HG03565 (cell line): ENCODE results near the gene LRRC8B.

Experiments used
- ATAC-seq: cut with Tn5 transposase; IDR thresholded peaks from one replicate; pipeline ENCODE4 v1.9.1; 2021; ENCODE audit warnings: mild to moderate bottlenecking, moderate library complexity; ENCODE audit not compliant: unreplicated experiment

The LRRC8B gene

DNA sequence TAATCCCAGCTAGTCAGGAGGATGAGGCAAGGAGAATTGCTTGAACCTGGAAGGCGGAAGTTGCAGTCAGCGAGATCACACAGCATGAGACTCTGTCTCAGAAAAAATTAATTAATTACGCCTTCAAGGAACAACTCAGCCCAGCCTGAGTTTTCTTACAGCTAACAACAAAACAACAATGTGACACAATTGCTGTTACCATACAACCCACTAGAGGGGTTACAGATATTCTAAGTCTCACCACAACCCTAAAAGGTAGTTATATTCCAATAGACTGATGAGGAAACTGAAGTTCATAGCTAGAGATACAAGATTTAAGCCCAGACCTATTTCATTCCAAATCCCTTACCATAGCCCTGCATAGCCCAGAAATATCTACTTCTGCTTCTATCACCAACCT, 105.4 kb downstream of the LRRC8B start:
- no peak for ATAC-seq

DNA sequence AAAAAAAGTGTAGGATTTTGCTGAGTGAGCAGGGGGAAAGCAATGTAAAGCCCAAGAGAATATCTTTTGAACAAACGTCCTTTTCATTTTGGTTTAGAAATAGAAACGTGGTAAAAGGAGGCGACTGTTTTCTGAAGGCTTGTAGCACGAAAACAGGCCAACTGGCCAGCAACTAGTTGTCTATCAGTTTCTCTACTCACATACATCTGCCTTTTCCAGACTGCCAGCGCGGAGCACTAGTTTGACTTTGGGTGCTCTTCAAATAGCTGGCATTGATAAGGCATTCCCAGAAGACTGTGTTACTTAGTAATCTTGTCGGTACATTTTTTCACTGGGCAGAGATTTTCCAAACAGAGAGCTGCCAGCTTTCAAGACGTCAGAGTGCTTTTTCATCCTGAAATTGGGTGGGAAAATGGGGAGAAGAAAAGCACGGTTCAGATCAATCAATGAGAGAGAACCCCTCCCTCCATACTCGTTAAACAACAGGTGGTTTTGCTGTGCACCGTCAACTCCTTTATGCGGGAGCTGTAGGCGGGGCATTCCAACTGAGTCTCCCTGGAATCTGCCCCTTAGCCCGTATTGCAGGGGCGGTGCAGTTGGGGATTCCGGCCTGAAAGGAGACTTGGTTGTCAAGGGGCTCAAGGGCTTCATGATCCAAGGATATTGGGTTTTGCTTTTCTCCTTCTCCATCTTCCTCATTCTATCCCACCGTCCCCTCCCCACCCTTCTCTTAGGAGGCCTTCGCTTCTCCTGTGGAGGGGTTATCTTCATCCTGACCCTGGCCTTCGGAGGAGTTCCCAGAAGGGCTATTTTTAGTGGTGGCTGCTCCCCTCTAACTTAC, 107.4 kb downstream of the LRRC8B start:
- ATAC-seq, result no peak

DNA sequence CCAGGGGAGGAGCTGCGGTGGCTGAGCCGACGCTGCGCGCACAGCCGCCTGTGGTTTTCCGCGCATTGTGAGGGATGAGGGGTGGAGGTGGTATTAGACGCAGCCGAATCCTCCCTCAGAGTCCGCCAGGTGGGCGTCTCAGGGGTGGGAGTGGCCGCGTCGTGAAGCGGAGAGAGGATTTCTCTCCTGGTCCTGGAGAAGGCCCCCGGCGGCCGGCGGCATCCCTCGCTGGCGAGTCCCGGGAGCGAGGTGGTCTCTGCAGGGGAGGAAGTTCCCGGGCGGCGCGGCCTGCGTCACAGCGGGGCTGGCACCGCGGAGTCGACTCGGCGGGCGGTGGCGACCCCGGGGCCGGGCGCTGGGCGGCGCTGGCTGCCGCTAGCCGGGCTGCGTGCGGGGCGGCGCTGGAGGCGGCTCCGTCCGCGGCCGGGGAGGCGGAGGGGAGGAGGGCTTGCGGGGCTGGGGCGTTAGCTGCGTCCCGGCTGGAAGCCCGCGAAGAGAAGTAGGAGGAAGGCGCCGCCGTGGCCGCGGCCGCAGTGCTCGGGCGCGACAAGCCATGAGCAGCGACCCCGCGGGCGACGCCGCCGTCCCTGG, 108.1 kb downstream of the LRRC8B start, which contains the start of gene LRRC8C:
LRRC8C (plus strand) TSS at position 464 of the 591 bp plus-strand sequence. CDS start 53,354 bp downstream, outside the sequence.
- peak; percentile 70 for ATAC-seq

DNA sequence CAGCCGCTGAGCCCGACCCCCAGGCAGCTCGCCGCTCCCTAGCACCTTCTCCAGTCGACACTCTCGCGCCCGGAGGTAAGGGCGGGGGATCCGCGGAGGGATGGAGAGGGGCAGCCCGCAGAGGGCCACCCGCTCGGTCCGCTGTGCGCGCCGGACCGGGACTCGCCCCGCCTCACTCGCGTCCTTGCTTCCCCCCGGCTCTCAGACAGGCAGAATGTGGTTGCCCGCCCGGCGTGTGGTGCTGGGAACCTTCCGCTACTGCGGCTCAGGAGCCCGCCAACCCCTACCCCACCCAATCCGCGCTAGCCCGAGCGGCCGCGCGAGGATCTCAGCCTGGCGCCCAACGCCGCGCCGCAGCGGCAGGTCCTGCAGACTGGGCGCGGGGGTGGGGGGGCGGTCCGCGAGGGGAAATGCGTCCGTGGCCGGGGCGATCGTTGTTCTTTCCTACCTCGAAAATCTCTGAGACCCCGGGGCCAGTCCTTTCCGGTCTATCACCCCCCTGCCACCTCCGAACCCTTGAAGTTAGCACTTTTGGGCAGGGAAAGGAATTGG, 108.7 kb downstream of the LRRC8B start:
- ATAC-seq, result peak; percentile 22

DNA sequence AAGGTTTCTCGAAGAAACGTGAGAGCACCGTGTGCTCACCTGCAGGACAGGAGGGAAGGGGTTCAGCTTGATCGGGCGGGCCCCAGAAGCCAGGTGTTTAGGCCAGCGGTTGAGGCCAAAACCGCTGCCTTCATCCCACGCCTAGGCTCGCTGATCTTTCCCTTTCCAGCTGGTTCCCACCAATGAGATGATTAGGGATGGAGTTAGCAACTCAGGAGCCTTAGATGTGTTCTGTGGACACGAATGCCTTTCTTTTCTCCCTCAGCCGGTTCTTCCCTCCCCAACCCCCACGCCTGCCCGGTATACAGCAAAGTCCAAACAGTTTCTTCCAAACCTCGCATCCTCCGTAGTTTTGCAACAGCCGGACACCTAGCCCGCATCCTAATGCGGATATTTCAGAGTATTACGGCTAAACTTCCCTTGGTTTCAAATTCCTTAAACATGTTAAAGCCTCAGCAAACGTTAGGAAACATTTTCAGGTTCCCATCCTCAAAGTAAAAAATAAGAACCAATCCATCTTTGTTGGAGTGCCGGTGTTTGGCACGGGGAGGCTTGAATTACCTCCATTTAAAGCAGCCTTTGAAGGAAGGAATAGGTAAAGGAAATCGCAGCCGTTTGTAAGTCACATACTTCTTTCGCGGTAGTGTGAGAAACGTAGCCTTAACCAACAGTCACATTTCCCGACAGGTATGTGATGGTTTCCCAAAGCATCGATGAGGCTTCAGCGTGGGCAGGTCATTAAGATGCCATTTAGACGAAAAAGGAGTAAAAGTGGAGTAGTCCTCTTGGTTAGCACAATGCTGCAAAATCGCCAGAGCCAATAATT, 109.4 kb downstream of the LRRC8B start:
- ATAC-seq, result no peak

DNA sequence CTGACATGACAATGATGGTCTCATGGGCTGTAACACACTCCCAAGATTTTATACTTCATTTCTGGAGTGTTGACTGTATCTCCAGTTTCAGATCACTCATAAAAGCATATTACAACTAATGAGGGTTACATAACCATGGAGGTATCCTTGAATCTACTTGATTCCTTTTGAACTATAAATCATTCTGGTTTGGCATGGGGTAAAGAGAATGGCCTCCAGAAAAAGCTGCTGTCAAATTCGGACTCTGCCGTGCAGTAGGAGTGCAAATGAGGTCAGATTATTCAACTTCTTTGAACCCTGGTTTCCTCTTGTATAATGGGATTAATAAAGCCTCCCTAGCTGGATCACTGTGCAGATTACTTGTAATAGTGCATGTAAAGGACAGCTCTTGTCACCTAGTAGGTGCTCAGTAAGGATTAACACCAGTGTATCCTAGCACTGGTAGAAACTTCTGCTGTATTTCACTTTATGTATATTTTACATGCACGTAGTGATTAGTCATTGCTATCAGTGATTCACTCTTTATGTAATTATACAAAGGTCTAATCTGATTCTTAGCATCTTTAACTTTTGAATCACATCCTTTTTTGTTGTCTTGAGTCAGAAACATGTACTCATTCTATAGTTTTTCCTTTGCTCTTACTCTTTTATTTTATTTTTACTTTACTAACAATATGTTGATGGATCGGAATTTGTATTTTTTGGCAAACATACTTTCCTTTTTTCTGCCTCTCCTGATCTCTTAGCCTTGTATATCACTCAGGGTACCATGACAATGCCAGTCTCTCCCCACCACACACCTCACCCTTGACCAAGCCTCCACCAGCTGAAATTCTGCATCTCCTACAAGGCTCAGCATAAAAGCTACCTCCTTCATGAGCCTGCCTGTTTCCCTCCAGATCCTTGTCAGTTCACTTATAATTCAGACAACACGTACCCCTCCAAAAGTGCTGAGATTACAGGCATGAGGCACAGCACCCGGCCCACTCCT, 111.5 kb downstream of the LRRC8B start:
- no peak for ATAC-seq

DNA sequence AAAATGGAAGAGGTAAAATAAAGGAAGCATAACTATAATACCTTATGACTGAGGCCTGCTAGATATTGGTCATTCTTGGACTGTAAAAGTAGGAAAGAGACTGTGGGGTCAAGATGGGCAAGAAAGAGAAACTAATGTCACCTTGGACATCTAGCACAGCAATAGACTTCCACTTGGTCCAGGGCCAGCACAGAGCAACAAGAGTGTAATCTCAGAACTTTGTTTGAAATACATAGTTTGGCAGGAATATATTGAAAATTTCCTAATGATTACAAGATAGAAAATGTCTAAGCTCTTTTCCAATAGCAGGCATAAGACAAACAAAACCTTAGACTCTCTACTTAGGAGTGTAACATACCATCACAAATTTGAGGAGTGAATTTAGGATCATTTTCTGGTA, 112.9 kb downstream of the LRRC8B start:
- no peak for ATAC-seq

DNA sequence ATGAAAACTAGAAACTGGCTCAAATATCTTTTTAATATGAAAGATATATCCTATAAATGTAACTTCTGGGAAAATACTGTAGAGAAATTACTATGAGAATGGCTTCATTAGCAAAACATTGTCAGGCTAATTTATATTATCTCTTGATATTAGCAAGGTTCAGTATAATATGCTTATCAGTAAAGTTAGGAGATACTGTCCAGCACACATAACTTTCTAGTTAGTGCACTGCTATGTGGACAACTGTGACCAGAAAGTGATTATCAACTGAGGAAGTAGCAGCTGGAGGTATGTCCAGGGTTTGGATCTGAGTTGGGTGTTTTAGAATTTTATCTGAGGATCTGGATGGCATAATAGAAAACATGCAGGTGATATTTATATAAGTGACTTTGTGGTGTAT, 115.8 kb downstream of the LRRC8B start:
- no peak for ATAC-seq

DNA sequence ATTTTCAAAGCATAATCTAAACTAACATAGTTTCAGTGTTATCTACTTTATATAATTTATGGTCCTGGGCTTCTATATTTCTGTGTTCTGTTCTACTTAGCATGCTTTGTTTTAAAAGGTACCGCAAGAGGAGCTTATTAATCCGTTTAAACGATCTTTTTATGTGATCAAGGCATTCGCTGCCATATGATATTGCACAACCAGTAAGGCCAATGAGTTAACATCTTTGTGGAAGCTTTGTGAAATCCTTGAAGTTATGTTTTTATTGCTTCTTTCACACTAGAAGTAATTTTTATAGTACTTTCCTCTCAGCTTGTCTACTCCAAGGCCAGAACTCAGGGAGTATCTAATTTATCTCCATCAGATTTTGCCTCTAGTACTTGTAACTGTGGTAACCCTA, 117.2 kb downstream of the LRRC8B start:
- no peak for ATAC-seq

DNA sequence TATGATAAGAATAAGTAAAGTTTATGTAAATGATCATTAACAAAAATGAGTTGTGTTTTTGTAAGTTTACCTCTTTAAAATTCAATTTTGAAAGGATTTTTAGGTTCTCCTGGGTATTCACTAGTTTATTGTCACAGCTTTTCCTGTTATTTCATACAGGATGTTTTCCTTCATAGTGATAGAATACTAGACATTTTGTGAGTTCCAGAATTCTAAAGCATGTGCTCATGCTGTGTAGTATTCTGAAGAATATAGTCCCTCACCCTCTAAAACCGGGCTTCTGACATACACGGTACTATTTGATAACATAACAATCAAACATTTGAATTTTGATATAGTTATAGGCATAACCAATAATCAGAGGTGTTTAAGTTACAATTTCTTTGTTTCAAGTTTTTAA, 118.9 kb downstream of the LRRC8B start:
- ATAC-seq, result no peak

DNA sequence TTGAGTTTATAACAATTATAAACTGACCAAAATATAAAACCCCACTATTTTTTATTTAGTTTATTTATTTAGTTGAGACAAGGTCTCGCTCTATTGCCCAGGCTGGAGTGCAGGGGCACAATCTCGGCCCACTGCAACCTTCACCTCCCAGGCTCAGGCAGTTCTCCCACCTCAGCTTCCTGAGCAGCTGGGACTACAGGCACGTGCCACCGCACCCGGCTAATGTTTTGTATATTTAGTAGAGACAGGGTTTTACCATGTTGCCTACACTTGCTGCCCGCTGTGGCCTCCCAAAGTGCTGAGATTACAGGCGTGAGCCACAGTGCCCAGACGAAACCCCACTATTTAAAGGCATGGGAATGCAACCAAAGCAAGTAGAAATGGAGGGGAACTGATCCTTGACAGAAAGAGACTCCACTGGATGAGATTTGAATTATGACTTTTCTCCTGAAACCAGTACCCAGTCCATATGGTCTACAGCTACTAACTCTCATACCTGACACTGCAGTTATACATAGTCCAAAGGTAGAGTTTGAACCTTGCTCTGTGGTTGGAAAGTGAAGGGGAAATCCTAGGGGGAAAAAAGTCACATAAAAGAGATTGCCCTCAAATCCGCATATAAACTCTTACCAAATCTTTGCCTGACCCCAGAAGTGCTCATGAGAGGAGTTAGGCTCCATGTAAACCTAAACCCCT, 119.6 kb downstream of the LRRC8B start:
- no peak for ATAC-seq

DNA sequence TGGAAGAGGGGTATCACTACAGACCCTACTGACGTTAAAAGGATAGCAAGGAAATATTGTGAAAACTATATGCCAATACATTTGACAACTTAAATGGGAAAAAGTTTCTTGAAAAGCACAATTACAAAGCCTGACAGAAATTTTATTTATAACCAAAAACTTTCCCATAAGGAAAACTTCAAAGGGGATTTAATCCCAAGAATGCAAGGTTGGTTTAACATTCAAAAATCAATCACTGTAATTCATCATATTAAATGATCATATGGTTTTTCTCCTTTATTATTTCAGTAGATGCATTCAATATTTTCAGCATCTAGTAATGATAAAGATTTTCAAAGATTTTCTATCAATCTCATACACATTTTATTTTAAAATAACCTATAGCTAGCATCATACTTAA, 121.6 kb downstream of the LRRC8B start:
- no peak for ATAC-seq
